ENCODE measurements around the gene NUP88.

Gene NUP88

GRCh38 chr17:5361426-5361825 lies 58.0 kb downstream of the NUP88 start:
- in situ Hi-C loops (cut with MboI; ENCODE audit: low sequenced_read_pairs) = no loop called here

- in situ Hi-C loops (cut with MboI; ENCODE audit: low sequenced_read_pairs) = no loop called here
Measured at GRCh38 chr17:5355421-5356129, 63.9 kb downstream of the NUP88 start.

- in situ Hi-C loops (cut with MboI; ENCODE audit: low sequenced_read_pairs) = no loop called here
Measured at GRCh38 chr17:5354886-5355415, 64.5 kb downstream of the NUP88 start.

GRCh38 chr17:5354310-5354709 lies 65.2 kb downstream of the NUP88 start:
- in situ Hi-C loops (cut with MboI; ENCODE audit: low sequenced_read_pairs) = no loop called here

- in situ Hi-C loops (cut with MboI; ENCODE audit: low sequenced_read_pairs) = no loop called here
Measured at GRCh38 chr17:5352681-5353289, 66.7 kb downstream of the NUP88 start.

GRCh38 chr17:5344914-5345313 lies 74.5 kb downstream of the NUP88 start:
- in situ Hi-C loops (cut with MboI; ENCODE audit: low sequenced_read_pairs) = no loop called here

All from HL-60/S4 treated with phorbol 12-myristate 13-acetate at 8.2 ng/mL for 4 days and 3 days (cell line).